ENCODE measurements around the gene SLC38A10.

Gene SLC38A10

GRCh38 chr17:81276781-81277180 is 18.3 kb downstream of the SLC38A10 start:
- no peaks in the 10 kb centered on the region for H3K9me2 ChIP-seq (replicated peaks; ENCODE audit: control insufficient read depth, low read length)
- H3K36me3 ChIP-seq (ENCODE audit: control insufficient read depth, low read length): peaks cover 31% of the 10 kb centered on the region; the same call in 1 of the 2 replicates
- no peaks in the 10 kb centered on the region for H3K27me3 ChIP-seq (ENCODE audit: control insufficient read depth, low read length)
- no peak overlapping the region for H3K4me2 ChIP-seq (ENCODE audit: low read length)
- TF ChIP-seq EZH2phosphoT487 (IDR thresholded peaks at IDR 0.05; ENCODE audit: borderline replicate concordance, low read length): no peak
- no peak for TF ChIP-seq CTCF (IDR thresholded peaks at IDR 0.05; ENCODE audit: low read depth, low read length, poor library complexity, severe bottlenecking)
- H3K27ac ChIP-seq (ENCODE audit: low read depth, low read length): no peak overlapping the region
- H3K4me3 ChIP-seq (ENCODE audit: low read length): no peak overlapping the region
- no peaks in the 10 kb centered on the region for H3K79me2 ChIP-seq (ENCODE audit: control insufficient read depth, low read length)
- H3K4me1 ChIP-seq (ENCODE audit: control insufficient read depth, low read length): no peaks in the 10 kb centered on the region
- no peaks in the 10 kb centered on the region for H3K9me3 ChIP-seq (ENCODE audit: control insufficient read depth, insufficient read depth, low read length)
- H3F3A ChIP-seq (ENCODE audit: control insufficient read depth, insufficient read depth): no peaks in the 10 kb centered on the region
- no peaks in the 10 kb centered on the region for H4K20me1 ChIP-seq (ENCODE audit: control insufficient read depth, insufficient read depth, low read depth, low read length)

GRCh38 chr17:81274471-81274855 is 20.6 kb downstream of the SLC38A10 start:
- Histone ChIP-seq H3K9me3 (ENCODE audit: control insufficient read depth, insufficient read depth, low read length) (no peaks in the 10 kb centered on the region), H3K27me3 (ENCODE audit: control insufficient read depth, low read length) (no peaks in the 10 kb centered on the region), H3K9me2 (replicated peaks; ENCODE audit: control insufficient read depth, low read length) (no peaks in the 10 kb centered on the region), H3K4me2 (ENCODE audit: low read length) (no peak overlapping the region), H3K4me3 (ENCODE audit: low read length) (no peak overlapping the region), H3F3A (ENCODE audit: control insufficient read depth, insufficient read depth) (no peaks in the 10 kb centered on the region), H3K36me3 (ENCODE audit: control insufficient read depth, low read length) (peaks cover 31% of the 10 kb centered on the region; the same call in 1 of the 2 replicates), H3K4me1 (ENCODE audit: control insufficient read depth, low read length) (no peaks in the 10 kb centered on the region), H3K27ac (ENCODE audit: low read depth, low read length) (no peak overlapping the region), H4K20me1 (ENCODE audit: control insufficient read depth, insufficient read depth, low read depth, low read length) (no peaks in the 10 kb centered on the region), H3K79me2 (ENCODE audit: control insufficient read depth, low read length) (no peaks in the 10 kb centered on the region)
- no peak for TF ChIP-seq EZH2phosphoT487 (IDR thresholded peaks at IDR 0.05; ENCODE audit: borderline replicate concordance, low read length)
- TF ChIP-seq CTCF (IDR thresholded peaks at IDR 0.05; ENCODE audit: low read depth, low read length, poor library complexity, severe bottlenecking): no peak

GRCh38 chr17:81273698-81274470 is 21.2 kb downstream of the SLC38A10 start:
- Histone ChIP-seq H3K9me2 (replicated peaks; ENCODE audit: control insufficient read depth, low read length) (no peaks in the 10 kb centered on the region), H3K9me3 (ENCODE audit: control insufficient read depth, insufficient read depth, low read length) (no peaks in the 10 kb centered on the region), H3K27ac (ENCODE audit: low read depth, low read length) (no peak overlapping the region), H3K4me2 (ENCODE audit: low read length) (no peak overlapping the region), H3K4me3 (ENCODE audit: low read length) (no peak overlapping the region), H3K27me3 (ENCODE audit: control insufficient read depth, low read length) (no peaks in the 10 kb centered on the region), H3K36me3 (ENCODE audit: control insufficient read depth, low read length) (peaks cover 26% of the 10 kb centered on the region; the same call in 1 of the 2 replicates), H3K4me1 (ENCODE audit: control insufficient read depth, low read length) (no peaks in the 10 kb centered on the region), H4K20me1 (ENCODE audit: control insufficient read depth, insufficient read depth, low read depth, low read length) (no peaks in the 10 kb centered on the region), H3K79me2 (ENCODE audit: control insufficient read depth, low read length) (no peaks in the 10 kb centered on the region), H3F3A (ENCODE audit: control insufficient read depth, insufficient read depth) (0 out of 2 replicates have a peak, but pooled peaks cover 1% of the 10 kb centered on the region)
- TF ChIP-seq EZH2phosphoT487 (IDR thresholded peaks at IDR 0.05; ENCODE audit: borderline replicate concordance, low read length): no peak
- TF ChIP-seq CTCF (IDR thresholded peaks at IDR 0.05; ENCODE audit: low read depth, low read length, poor library complexity, severe bottlenecking): no peak
